Measurements from ENCODE around the gene MTA1.

Gene MTA1

GRCh38 chr14:105387530-105387922, 32.1 kb upstream of the MTA1 start:
- DNase-seq: no peak

DNA sequence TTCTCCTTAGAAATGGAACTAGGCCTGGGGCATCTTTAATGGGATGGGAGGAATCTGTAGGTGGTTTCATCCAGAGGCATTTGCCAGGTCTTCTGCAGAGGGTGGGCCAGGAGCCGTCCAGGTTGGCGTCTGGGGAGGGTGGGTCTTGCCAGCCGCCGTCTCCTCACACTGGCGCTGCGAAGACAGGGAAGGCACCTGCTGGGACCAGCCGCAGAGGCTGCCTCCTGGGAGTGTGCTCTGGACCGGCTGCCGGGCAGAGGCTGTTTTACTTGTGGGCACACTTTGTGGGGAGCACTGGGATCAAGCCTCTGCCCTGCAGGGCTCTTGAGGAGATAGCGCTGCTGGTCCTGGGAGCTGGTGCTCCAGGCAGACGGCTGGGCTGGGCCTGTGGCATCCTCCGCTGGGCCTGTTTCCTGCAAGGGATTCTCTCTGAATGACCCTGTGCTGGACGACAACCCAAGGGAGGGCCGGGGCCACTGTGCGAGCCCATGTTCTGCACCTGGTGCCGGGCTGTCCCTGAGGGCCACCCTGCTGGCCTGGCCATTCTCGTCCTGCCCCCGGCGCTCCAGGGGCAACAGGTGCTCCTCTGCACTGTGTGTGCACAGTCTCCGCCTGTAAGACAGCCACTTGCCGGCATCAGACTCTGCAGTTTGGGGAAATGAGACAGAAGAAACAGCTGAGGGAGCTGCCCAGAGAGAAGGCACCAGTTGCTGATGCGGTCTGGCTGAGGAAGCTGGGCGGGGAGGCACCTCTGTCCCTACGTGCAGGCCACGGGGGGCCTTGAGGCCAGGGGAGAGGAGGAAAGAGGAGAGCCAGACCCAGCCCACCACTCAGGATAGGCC, 31.3 kb upstream of the MTA1 start:
- DNase-seq: no peak

GRCh38 chr14:105388976-105389375, 30.7 kb upstream of the MTA1 start:
- DNase-seq: no peak

- no peak for DNase-seq
Measured at GRCh38 chr14:105389534-105389933, 30.1 kb upstream of the MTA1 start.

- DNase-seq: peak in 1 of 5 donors; percentile 33
Measured at GRCh38 chr14:105389976-105390848, 29.4 kb upstream of the MTA1 start.

DNA sequence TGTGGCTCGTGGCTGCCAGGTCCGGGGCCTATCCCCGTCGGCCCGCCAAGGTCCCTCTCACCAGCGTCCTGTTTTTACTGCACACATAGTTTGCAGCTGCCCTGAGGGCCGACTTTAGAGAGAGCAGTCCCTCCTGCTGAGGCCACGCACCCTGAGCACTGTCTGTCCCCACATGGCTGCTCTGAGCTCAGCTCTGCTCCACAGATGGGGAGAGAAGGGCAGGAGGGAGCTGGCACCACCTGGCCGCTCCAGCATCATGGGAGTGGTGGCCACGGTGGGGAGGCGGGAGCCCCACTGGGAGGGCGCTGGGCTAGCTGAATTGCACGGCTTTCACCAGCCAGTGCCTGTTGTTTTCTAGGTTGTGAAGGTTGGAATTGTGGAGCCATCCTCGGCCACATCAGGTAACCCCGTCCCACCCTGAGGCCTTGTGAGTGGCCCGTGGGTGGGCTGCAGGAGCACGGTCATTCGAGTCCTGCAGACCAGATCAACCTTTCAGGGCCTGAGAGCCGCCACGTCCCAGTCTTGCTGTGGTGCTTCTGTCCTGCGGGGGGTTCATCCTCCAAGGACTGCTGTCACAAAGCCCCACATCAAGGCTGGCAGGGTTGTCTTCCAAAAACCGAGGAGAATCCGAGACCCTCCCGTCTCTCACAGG, 28.7 kb upstream of the MTA1 start:
- DNase-seq: peak in 1 of 5 donors; percentile 11

- peak in 1 of 5 donors; percentile 11 for DNase-seq
Measured at GRCh38 chr14:105391541-105391940, 28.1 kb upstream of the MTA1 start.

- no peak for DNase-seq
Measured at GRCh38 chr14:105392131-105393090, 27.2 kb upstream of the MTA1 start.

- no peak for DNase-seq
Measured at GRCh38 chr14:105393151-105393550, 26.5 kb upstream of the MTA1 start.

DNA sequence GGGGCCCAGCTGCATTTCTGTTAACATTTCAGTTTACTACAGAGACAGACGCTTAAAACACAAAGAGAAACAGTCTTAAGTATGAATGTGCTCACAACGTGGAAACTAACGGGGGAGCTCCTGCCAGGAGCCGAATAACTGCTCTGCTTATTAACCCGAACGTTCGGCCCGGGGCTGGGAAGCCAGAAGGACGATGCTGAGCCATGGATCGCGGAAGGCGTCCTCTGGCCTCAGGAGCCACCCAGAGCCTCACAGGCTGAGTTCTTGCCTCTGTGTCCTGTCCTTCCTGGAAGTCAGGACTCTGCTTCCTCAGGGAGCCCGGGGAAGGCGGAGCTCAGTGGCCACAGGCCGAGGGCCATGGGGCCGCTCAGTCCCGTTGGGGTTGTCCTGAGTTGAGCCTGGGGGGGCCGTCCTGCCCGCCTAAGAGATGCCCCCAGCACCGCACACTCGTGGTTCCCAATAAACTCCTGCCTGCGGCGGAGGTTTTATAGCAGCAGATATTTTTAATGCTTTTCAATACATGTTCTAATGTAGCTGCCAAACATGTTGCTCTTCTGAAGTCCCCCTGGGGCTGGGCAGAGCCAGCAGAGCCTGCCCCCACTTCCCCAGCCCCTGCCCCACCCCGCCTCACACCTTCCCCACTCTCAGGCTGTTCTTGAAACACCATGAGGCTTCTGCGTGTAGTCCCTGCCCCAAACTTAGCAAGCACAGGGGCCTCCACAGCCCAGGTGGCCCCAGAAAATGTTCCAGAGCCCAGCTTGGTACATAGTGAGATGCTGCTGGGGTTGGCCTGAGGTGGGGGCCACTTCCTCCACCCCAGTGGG, 24.7 kb upstream of the MTA1 start:
- DNase-seq: peak in 1 of 5 donors; percentile 8

DNA sequence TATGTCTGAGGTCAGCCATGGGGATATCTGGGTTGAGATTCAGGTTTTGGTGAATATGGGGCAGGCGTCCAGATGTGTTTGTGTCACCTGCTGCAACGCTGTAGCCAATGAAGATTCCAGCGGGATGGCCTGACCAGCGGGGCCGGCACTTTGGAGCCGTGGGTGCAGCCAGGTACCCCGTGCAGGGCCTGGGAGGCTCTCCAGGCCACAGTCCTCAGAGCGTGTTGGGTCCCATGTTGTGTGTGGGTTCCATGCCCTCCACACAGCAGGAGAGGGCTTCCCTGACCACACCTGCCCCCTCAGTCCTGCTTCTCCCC, 24.1 kb upstream of the MTA1 start:
- DNase-seq: peak in 1 of 5 donors; percentile 12

- DNase-seq: peak in 1 of 5 donors; percentile 7
Measured at GRCh38 chr14:105397350-105397931, 22.2 kb upstream of the MTA1 start.

DNA sequence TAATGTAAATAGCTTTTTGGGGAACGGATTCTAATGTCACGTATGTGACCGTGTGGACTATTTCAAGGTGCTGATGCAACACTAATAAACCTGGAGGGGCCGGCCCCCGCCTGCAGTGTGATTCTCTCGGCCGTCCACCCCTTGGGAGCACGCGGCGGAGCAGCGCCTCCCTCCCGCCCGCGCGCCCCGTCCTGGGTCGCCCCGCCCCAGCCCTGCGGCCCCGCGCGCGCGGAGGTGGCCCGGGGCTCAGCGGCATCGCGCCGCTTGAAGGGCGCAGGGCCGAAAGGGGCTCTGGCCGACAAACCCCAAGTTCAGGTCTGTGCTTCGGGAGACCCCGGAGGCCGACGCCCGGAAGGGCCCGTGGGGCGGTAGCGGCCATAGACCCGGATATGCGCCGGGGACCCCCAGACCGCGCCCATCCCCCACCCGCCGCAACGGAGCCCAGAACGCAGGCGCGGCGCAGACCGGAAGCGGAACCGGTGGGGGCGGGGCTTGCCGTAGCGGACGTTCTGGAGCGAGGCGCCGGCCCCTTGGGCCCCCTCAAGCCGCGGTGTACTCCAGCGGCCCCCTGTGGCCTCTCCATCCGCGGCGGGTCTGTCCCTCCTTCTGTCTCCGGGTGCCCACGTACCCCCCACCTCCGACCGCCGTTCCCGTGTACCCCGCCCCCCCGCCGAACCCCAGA, 21.4 kb upstream of the MTA1 start, which contains the start of gene TEX22:
Gene TEX22, plus strand, starts transcription at position 495 of the 682 bp plus-strand sequence. CDS start 803 bp downstream, outside the sequence.
- DNase-seq: peak; percentile 71 to 84 (median 79)

DNA sequence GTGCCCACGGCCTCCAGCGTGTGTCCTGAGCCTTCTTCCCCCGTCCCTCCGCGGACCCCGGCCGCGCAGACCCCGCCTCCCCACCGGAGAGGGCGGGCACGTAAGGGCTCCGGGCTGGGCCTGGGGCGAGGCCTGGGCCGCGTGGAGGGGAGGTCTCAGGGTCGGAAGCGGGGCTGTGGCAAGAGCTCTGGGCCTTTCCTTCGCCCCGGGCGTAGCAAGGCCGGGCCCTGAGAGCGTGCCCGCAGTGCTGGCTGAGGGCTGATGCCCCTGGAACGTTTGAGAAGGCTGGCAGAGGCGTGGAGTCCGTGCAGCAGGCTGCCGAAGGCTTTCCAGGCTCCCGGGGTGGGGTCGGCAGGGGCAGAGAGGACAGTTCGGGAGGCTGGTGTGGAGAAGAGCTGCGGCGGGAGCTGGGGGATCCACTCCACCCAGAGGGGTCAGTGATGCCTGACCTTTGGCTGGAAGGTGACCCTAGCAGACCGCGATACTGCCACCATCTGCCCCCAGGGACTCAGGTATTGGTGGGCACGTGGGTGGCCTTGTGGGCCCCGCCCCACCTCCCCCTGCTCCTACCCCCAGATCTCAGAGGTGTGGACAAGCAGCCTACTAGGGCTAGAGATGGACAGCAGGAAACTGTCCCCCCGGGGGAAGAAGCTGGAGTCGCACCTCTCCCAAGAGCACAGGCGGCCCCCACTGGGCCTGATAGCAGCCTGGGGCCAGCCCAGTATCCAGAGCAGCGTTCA, 20.7 kb upstream of the MTA1 start:
- no peak for DNase-seq

DNA sequence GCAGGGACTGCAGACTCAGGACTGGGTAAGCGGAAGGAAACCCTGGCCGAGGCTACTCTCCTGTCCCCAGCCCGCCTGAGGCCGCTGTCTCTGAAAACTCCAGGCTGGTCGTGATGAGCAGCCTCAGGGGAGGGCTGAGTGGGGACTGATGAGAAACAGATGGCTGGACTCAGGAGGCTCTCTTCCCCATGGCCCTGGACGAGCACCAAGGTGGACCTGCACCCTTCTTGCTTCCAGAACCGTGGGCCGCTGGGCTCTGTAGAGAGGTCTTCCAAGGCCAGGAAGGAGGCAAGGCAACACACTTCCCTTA, 20.2 kb upstream of the MTA1 start:
- no peak for DNase-seq

DNA sequence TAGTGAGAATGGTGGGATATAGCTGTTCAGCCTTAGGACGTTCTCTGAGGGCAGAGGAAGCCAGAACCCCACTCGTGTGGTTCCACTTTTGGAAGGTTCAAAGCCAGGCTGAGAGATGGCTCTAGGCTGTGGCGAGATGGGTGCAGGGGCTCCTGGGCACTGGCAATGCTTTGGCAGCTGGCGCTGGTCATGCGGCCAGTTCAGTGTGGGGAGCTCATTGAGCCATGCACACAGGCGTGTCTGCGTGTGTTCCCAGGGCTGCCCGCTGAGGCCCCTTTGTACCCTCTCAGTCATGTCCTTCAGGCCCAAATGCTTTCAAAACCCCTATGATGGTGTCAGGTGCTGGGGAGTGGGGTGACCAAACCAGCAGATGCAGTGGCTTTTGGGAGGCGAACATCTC, 19.6 kb upstream of the MTA1 start:
- no peak for DNase-seq

GRCh38 chr14:105401699-105402098, 17.9 kb upstream of the MTA1 start:
- no peak for DNase-seq

- DNase-seq: no peak
Measured at GRCh38 chr14:105408592-105408991, 11.0 kb upstream of the MTA1 start.

DNA sequence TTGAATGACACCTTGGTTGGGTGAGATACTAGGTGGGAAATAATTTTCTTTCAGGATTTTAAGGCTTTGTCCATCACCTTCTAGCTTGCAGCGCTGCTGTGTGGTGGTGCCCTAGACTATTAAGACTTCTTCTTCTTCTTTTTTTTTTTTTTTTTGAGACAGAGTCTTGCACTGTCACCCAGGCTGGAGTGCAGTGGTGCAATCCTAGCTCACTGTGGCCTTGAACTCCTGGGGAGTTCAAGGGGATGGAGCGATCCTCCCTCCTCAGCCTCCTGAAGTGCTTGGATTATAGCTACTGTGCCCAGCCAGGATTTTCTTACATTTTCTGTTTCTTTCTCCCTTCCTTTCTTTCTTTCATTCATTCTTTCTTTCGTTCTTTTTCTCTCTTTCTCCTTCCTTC, 10.3 kb upstream of the MTA1 start:
- DNase-seq: no peak

- no peak for DNase-seq
Measured at GRCh38 chr14:105410642-105411016, 9.0 kb upstream of the MTA1 start.
